K562 (cell line): ENCODE data around the gene RAB40AL. TPM values are rescaled to one million over a fixed set of nuclear protein-coding genes. Genes with fewer than 3 reads are reported as not detected.
A peak's percentile ranks its signal among the peaks of the same experiment; 100 is the strongest.

Experiments used
- polyA plus RNA-seq, 8 experiments: library from polyadenylated mRNA; depleted of rRNA in 4 of 8; stranded (reverse) in 5 of 8; unstranded in 3 of 8; fragments of >200 nt; fragmentation: Nextera tagmentation in 2 of 8; fragmentation: Illumina TruSeq in 1 of 8; extraction: Ambion mirVana in 2 of 8; extraction: Trizol in 1 of 8; gene quantifications; 2 replicates each; pipeline versions ENCODE4 v1.2.1 to v1.2.3, GENCODE V29; 2011 to 2014; ENCODE audit warnings: inconsistent platforms in 1 of 8, missing spikeins in 1 of 8
- total RNA-seq, 7 experiments: library from RNA; depleted of rRNA in 6 of 7; stranded (reverse); fragments of >200 nt in 6 of 7; fragmentation: Illumina TruSeq in 2 of 7; extraction: Trizol in 2 of 7; gene quantifications; 2 replicates each; pipeline versions ENCODE4 v1.2.1 to v1.2.3, GENCODE V29; 2011 to 2021; ENCODE audit warnings: low replicate concordance in 1 of 7
- TF ChIP-seq, protein P1 (sequence below), 2 experiments: fragments of 450-650 bp; formaldehyde crosslinking in 1 of 2; IDR thresholded peaks; 2 replicates each; pipeline versions ENCODE4 v1.4.0 to v1.6.1; 2014 to 2020; ENCODE audit warnings: mild to moderate bottlenecking in 2 of 2, borderline replicate concordance in 1 of 2, low read depth in 1 of 2

RAB40AL gene
- total and polyA plus RNA-seq, 9 of the 15 experiments (the other 6 are each of a cell fraction or from before 2014, with no cell fraction given), result 0.13 to 0.44 (median 0.42) TPM; not detected in 4

- TF ChIP-seq, protein P1, sequence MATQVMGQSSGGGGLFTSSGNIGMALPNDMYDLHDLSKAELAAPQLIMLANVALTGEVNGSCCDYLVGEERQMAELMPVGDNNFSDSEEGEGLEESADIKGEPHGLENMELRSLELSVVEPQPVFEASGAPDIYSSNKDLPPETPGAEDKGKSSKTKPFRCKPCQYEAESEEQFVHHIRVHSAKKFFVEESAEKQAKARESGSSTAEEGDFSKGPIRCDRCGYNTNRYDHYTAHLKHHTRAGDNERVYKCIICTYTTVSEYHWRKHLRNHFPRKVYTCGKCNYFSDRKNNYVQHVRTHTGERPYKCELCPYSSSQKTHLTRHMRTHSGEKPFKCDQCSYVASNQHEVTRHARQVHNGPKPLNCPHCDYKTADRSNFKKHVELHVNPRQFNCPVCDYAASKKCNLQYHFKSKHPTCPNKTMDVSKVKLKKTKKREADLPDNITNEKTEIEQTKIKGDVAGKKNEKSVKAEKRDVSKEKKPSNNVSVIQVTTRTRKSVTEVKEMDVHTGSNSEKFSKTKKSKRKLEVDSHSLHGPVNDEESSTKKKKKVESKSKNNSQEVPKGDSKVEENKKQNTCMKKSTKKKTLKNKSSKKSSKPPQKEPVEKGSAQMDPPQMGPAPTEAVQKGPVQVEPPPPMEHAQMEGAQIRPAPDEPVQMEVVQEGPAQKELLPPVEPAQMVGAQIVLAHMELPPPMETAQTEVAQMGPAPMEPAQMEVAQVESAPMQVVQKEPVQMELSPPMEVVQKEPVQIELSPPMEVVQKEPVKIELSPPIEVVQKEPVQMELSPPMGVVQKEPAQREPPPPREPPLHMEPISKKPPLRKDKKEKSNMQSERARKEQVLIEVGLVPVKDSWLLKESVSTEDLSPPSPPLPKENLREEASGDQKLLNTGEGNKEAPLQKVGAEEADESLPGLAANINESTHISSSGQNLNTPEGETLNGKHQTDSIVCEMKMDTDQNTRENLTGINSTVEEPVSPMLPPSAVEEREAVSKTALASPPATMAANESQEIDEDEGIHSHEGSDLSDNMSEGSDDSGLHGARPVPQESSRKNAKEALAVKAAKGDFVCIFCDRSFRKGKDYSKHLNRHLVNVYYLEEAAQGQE (IDR thresholded peaks at IDR 0.05; ENCODE audit: borderline replicate concordance), result peak; percentile 12; the same call in 1 of the 2 replicates
- TF ChIP-seq, protein P1 (CRISPR knock-in tag; IDR thresholded peaks at IDR 0.05; ENCODE audit: low read depth), result no peak
Observed at GRCh38 chrX:102899940-102900916, 36.8 kb upstream of the RAB40AL start (continued).
